NCI-H1105 (cell line): ENCODE measurements around the gene TNNC1.

Experiments
- DNase-seq: peaks from one replicate; lab custom pipeline; 2025; lab: John Stamatoyannopoulos, UW

TNNC1 gene

DNA sequence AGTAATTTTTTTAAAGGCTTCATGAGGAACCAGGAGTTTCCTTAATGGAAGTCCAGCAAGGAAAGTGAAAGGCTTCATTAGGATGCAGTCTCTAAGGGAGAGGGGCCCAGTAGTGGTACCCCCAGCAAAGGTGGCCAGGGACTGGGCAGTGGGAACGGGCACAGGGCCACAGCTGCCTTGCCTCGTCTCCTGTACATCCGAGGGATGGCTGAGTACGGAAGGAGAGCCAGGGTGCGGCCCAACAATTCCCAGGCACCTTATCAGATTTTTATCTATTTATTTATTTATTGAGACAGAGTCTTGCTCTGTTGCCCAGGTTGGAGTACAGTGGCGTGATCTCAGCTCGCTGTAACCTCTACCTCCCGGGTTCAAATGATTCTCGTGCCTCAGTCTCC, 23.4 kb downstream of the TNNC1 start:
- DNase-seq = no peak

GRCh38 chr3:52429779-52430415, 23.9 kb downstream of the TNNC1 start:
- no peak for DNase-seq

GRCh38 chr3:52429031-52429430, 24.8 kb downstream of the TNNC1 start:
- no peak for DNase-seq

GRCh38 chr3:52428151-52429005, 25.5 kb downstream of the TNNC1 start:
- DNase-seq = peak; percentile 15

- DNase-seq = no peak
Observed at GRCh38 chr3:52423173-52423572, 30.7 kb downstream of the TNNC1 start.

GRCh38 chr3:52422669-52423068, 31.2 kb downstream of the TNNC1 start:
- no peak for DNase-seq

DNA sequence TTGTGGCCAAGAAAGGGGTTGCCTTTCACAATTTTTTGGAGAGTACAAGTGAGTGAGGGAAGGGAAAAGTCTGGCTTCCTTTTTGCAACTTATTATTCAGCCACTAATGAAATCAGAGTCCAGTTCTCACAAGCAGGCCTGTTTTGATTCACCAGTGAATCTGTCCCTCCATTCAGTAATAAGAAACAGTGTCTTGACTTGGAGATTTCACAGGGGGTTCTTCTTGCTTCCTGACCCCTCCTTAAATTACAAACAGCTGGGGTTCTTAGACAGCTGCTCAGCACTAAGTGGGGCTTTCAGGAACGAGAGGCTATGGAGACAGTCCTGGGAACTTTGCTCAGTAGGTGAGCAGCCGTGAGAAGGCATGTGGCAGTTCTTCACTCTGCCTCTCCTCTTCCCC, 33.5 kb downstream of the TNNC1 start:
- no peak for DNase-seq

DNA sequence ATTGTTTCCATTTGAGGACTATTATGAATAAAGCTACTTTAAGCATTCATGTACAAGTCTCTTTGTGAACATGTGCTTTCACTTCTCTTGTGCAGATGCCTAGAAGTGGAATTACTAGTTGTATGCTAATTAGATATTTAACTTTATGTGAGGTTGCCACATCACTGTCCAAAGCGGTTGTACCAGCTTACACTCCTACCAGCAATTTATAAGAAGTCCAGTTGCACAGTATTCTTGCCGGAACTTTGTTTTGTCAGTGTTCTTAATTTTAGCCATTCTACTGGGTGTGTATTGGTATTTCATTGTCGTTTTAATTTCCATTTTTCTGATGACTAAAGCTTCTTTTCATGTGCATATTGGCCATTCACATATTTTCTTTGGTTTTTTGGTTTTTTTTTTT, 38.0 kb downstream of the TNNC1 start:
- no peak for DNase-seq

DNA sequence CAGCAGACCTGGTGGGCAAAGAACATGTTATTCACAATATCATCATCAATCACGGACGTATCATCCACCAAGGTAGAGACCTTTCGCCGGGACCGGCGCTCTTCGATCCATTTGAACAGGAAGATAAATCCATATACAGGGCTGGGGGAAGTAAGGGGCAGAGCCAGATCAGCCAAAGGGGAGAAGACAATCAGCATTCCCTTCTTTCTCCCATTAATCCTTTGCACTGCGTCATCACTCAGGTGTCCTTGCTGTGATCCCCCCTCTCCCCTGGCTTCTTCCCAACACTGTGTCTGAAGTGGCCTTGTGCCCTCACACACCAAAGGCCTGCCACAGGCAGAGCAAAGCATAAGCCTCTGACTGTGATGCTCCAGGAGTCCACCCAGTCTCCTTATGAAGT, 45.4 kb downstream of the TNNC1 start:
- DNase-seq = no peak

- no peak for DNase-seq
Observed at GRCh38 chr3:52407779-52408178, 46.1 kb downstream of the TNNC1 start.

- DNase-seq = no peak
Observed at GRCh38 chr3:52406791-52407510, 46.9 kb downstream of the TNNC1 start.

GRCh38 chr3:52406231-52406661, 47.6 kb downstream of the TNNC1 start:
- no peak for DNase-seq

GRCh38 chr3:52405601-52406110, 48.2 kb downstream of the TNNC1 start:
- DNase-seq = no peak

DNA sequence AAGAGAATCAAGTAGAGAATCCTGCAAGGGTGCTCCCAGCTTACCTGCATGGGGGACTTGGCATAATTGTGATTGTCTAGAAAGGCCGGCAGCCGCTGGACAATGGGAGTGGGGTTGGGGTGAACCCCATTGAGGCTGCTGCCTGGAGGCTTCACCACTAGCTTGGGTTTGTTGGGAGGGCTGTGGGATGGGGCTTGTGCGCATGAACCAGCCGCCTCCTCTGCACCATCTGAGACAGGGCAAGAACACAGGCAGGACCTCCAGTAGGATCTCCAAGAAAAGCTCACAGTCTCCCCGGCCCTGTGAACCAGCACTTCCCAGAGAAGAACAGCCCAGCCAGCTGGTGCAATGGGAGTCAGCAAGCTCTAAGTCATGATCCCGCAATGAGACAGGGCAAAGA, 48.8 kb downstream of the TNNC1 start:
- no peak for DNase-seq

DNA sequence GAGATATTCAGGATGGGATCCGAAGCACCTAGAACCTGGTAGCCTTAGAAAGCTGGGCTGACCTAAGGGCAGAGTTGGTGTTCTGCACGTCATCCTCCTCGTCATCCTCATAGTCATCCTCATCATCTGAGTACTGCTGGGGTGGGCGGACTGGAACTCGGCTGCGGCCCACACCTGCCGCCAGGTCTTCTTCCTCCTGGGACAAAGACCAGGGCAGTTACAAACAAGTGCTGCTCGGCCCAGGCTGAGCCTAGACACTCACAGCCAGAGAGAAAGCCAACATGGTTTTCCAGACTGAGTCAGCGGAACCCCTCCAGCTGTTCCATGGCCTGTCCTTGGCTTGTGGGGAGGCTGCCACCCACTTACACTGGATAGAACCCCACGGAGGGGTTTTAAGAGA, 49.5 kb downstream of the TNNC1 start:
- DNase-seq = no peak

DNA sequence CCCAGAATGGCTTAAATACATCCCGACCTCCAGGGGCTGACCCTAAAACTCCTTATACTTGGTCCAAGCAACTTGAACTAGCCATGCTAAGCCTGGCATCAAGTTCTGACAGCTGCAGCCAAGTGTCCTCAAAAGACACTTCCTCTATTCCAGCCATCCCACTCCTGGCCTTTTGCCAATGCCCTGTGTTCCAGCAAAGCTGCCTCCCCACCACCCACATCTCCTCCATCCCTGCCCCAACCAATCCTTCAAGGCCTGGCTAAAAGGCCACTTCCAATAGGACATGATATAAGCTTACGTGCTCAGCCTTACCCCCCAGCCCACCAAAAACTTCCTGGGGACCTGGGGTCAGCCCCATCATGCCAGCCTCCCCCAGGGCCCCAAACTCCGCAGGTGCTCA, 49.9 kb downstream of the TNNC1 start:
- DNase-seq = no peak

DNA sequence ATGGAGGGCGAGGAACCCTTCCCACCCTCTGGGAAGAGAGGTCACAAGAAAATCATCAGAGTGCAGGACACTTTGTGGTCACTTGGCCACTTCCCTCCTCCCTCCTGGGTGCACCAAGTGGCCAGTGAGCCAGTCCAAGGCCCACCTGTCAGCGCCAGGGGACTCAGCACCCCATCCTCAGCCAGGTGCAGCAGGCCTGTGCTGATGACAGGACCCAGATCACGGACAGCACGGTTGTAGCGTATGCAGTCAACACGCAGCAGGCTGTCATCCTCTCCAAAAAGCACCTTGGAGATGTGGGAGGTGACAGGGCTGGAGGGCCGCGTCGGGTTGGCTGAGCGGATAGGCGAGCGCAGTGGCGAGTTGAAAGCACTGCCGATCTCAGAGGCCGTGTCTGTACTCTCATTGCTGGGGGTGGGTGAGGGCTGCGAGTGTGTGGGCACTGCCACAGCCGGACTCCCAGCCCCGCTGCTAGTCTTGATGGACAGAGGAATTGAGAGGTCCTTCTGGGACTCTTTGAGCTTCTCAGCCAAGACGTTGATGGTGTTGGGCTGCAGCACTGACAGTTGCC, 50.5 kb downstream of the TNNC1 start:
- no peak for DNase-seq

DNA sequence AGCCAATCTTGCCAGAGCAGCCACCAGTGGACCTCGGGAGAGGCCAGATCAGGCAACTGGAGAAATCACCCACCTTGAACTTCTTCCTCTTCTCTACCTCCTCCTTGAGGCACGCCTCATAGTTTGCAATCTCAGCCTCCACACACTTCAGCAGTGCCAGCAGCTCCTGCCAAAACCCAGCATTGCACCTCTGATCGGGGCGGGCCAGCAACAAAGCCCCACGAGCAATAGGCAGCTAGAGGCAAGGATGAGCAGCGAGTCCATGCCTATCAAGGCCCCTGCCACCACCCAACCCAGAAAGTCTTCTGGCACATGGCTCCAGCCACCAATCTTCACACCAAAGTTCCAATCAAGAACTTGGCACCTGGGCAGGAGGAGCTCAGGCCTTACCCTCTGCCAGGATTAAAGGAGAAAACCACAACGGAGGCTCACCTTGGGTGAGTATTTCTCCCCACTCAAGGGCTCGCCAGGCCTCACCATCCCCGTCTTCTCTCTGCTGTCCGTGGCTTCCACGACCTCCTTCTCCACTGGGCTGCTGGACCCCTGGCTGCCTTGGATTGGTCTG, 51.1 kb downstream of the TNNC1 start:
- DNase-seq = no peak

- DNase-seq = no peak
Observed at GRCh38 chr3:52402101-52402521, 51.7 kb downstream of the TNNC1 start.

GRCh38 chr3:52401551-52401950, 52.3 kb downstream of the TNNC1 start:
- no peak for DNase-seq
